Adrenal gland (tissue), 12 donors: ENCODE measurements around the gene DGKH. TPM values are rescaled to one million over a fixed set of nuclear protein-coding genes. Genes with fewer than 3 reads are reported as not detected.
"Not testable (repeated sequence)": the region's sequence is repeated elsewhere in the genome, so short reads cannot be mapped to it uniquely, and the experiment has no call there.

Experiments used
- DNase-seq, 7 donors: peaks; one replicate each; pipeline ENCODE4 v3.0.0-alpha.2; 2019 to 2020
- H3K27ac ChIP-seq, 5 donors: fragments of 200-600 bp; sonication (generic) in 4 of 5; 1 replicate in 3 of 5; 2 replicates in 2 of 5; pipeline versions ENCODE4 v1.5.1 to v1.8.0; 2016 to 2020; ENCODE audit warnings: mild to moderate bottlenecking in 1 of 5
- H3K27me3 ChIP-seq: fragments of 200-600 bp; 2 replicates; pipeline ENCODE4 v1.8.0; 2021
- H3K36me3 ChIP-seq, 2 donors: fragments of 200-600 bp; replicated peaks in 1 of 2; 1 replicate in 1 of 2; 2 replicates in 1 of 2; pipeline versions ENCODE4 v1.5.1 to v1.8.0; 2018 to 2022
- H3K4me1 ChIP-seq, 2 donors: fragments of 200-600 bp; replicated peaks in 1 of 2; 1 replicate in 1 of 2; 2 replicates in 1 of 2; pipeline versions ENCODE4 v1.5.1 to v1.8.0; 2018 to 2021
- H3K4me3 ChIP-seq, 4 donors: fragments of 200-600 bp; sonication (generic) in 3 of 4; one replicate each; pipeline ENCODE4 v1.5.1; 2016 to 2018
- H3K9me3 ChIP-seq, 3 donors: fragments of 200-600 bp; sonication (generic) in 1 of 3; replicated peaks in 1 of 3; 1 replicate in 2 of 3; 2 replicates in 1 of 3; pipeline versions ENCODE4 v1.5.1 to v1.8.0; 2016 to 2021
- CTCF ChIP-seq, 6 experiments: fragments of 450-650 bp in 4 of 6; fragments of 200-600 bp in 2 of 6; sonication (generic) in 1 of 6; IDR thresholded peaks; 1 replicate in 5 of 6; 2 replicates in 1 of 6; pipeline versions ENCODE4 v1.5.1 to v1.8.0; 2016 to 2021; ENCODE audit warnings: antibody characterized with exemption in 6 of 6, mild to moderate bottlenecking in 2 of 6, moderate library complexity in 1 of 6
- POLR2A ChIP-seq, 2 donors: fragments of 450-650 bp; IDR thresholded peaks; one replicate each; pipeline ENCODE4 v1.6.1; 2017; ENCODE audit warnings: antibody characterized with exemption in 2 of 2, mild to moderate bottlenecking in 2 of 2, moderate library complexity in 1 of 2
- WGBS, 4 donors: extraction: QIAGEN DNeasy Blood & Tissue Kit in 2 of 4; methylation state at CpG; one replicate each; pipeline versions ENCODE4 v1.1.5 to v1.1.7; 2013 to 2017; 5-methylcytosine and 5-hydroxymethylcytosine counted together
- intact Hi-C, 2 donors: fragments of 100-400 bp; cut with DNase I; formaldehyde crosslinking; loops; one replicate each; pipeline versions ENCODE4 v1.14.1 to v1.15.0; 2022 to 2023
- polyA plus RNA-seq, 3 donors: library from polyadenylated mRNA; stranded (reverse); fragments of 200-250 nt in 2 of 3; fragments of 350-450 nt in 1 of 3; fragmentation: Illumina TruSeq in 1 of 3; extraction: RNeasy Lipid Tissue Mini Kit (QIAGEN cat#74804) in 1 of 3; gene quantifications; one replicate each; pipeline ENCODE4 v1.2.3, GENCODE V29; 2013 to 2014
- total RNA-seq, 9 donors: library from RNA; depleted of rRNA in 4 of 9; stranded (reverse); fragments of >200 nt in 4 of 9; fragments of 120-200 nt in 1 of 9; fragmentation: NEBNext Ultra II Directional in 1 of 9; extraction: Animal tissue kit (Norgen Biotek cat#: 25700) in 1 of 9; gene quantifications; one replicate each; pipeline versions ENCODE4 v1.1.0 to v1.2.4, GENCODE V29; 2013 to 2023
- donor health status: healthy with polysubstance abuse.
- donor health status: Bipolar disorder and iron deficiency.
- donor health status: DM: yes; HTN: yes; CAD: no.
- donor health status: DM: no; HTN: no; CAD: no.
- donor health status: DM: no; HTN: no; CAD: no.
- donor health status: DM: yes; HTN: yes; CAD: no.

DGKH gene
- total and polyA plus RNA-seq, 12 donors: 0.81 to 7.1 (median 3.6) TPM

- TF ChIP-seq CTCF (IDR thresholded peaks at IDR 0.05): no peak
- TF ChIP-seq POLR2A (IDR thresholded peaks at IDR 0.05): no peak
- WGBS, 4 donors: 65 to 84% (median 72%) methylated on average over 1 of the region's 1 CpG
- no peaks in the 10 kb centered on the region for H3K4me1 ChIP-seq
- DNase-seq: no peak
- no peaks in the 10 kb centered on the region for H3K36me3 ChIP-seq
- no peak overlapping the region for H3K4me3 ChIP-seq
- no peaks in the 10 kb centered on the region for H3K9me3 ChIP-seq
- no peaks in the 10 kb centered on the region for H3K27me3 ChIP-seq
- H3K27ac ChIP-seq: no peak overlapping the region
- intact Hi-C loops: no loop called here
Observed at GRCh38 chr13:42151781-42152180, 103.3 kb downstream of the DGKH start.

- no peak for DNase-seq
- Histone ChIP-seq H3K4me3 (no peak overlapping the region), H3K27ac (no peak overlapping the region), H3K36me3 (no peaks in the 10 kb centered on the region), H3K27me3 (no peaks in the 10 kb centered on the region), H3K9me3 (no peaks in the 10 kb centered on the region), H3K4me1 (no peaks in the 10 kb centered on the region)
- TF ChIP-seq CTCF (IDR thresholded peaks at IDR 0.05): no peak
- TF ChIP-seq POLR2A (IDR thresholded peaks at IDR 0.05): no peak
- intact Hi-C loops: no loop called here
- 72 to 91% (median 81%) methylated on average over 4 of the region's 4 CpGs for WGBS, 4 donors
Observed at GRCh38 chr13:42152495-42152894, 104.0 kb downstream of the DGKH start.

GRCh38 chr13:42153199-42154113 lies 105.0 kb downstream of the DGKH start:
- TF ChIP-seq POLR2A (IDR thresholded peaks at IDR 0.05) (no peak), CTCF (IDR thresholded peaks at IDR 0.05) (no peak)
- Histone ChIP-seq H3K36me3 (no peaks in the 10 kb centered on the region), H3K4me3 (no peak overlapping the region), H3K9me3 (no peaks in the 10 kb centered on the region), H3K27me3 (no peaks in the 10 kb centered on the region), H3K27ac (no peak overlapping the region), H3K4me1 (no peaks in the 10 kb centered on the region)
- intact Hi-C loops: no loop called here
- DNase-seq: no peak
- WGBS, 4 donors: 87 to 94% (median 91%) methylated on average over 3 of the region's 3 CpGs

GRCh38 chr13:42155251-42155650 lies 106.8 kb downstream of the DGKH start:
- Histone ChIP-seq H3K36me3 (no peaks in the 10 kb centered on the region), H3K27ac (no peak overlapping the region), H3K4me1 (no peaks in the 10 kb centered on the region), H3K9me3 (no peaks in the 10 kb centered on the region), H3K27me3 (no peaks in the 10 kb centered on the region), H3K4me3 (no peak overlapping the region)
- 85 to 97% (median 88%) methylated on average over 3 of the region's 3 CpGs for WGBS, 4 donors
- intact Hi-C loops: no loop called here
- no peak for DNase-seq
- TF ChIP-seq POLR2A (IDR thresholded peaks at IDR 0.05) (no peak), CTCF (IDR thresholded peaks at IDR 0.05) (no peak)

GRCh38 chr13:42163338-42163737 lies 114.9 kb downstream of the DGKH start:
- intact Hi-C loops, H3K9me3 ChIP-seq, H3K4me3 ChIP-seq, DNase-seq, H3K27me3 ChIP-seq, H3K36me3 ChIP-seq, H3K4me1 ChIP-seq, H3K27ac ChIP-seq: not testable (repeated sequence)
- 89 to 100% (median 97%) methylated on average over 1 to 2 of the region's 2 CpGs for WGBS, 4 donors

- DNase-seq, H3K27me3 ChIP-seq, H3K4me1 ChIP-seq, H3K27ac ChIP-seq, H3K9me3 ChIP-seq, H3K4me3 ChIP-seq, H3K36me3 ChIP-seq, intact Hi-C loops: not testable (repeated sequence)
Observed at GRCh38 chr13:42163910-42164309, 115.5 kb downstream of the DGKH start.
